ENCODE measurements around the gene WWOX. TPM values are rescaled to one million over a fixed set of nuclear protein-coding genes. Genes with fewer than 3 reads are reported as not detected.

WWOX gene
- total RNA-seq, 1 experiment from 2014 or later = 38.9 TPM

DNA sequence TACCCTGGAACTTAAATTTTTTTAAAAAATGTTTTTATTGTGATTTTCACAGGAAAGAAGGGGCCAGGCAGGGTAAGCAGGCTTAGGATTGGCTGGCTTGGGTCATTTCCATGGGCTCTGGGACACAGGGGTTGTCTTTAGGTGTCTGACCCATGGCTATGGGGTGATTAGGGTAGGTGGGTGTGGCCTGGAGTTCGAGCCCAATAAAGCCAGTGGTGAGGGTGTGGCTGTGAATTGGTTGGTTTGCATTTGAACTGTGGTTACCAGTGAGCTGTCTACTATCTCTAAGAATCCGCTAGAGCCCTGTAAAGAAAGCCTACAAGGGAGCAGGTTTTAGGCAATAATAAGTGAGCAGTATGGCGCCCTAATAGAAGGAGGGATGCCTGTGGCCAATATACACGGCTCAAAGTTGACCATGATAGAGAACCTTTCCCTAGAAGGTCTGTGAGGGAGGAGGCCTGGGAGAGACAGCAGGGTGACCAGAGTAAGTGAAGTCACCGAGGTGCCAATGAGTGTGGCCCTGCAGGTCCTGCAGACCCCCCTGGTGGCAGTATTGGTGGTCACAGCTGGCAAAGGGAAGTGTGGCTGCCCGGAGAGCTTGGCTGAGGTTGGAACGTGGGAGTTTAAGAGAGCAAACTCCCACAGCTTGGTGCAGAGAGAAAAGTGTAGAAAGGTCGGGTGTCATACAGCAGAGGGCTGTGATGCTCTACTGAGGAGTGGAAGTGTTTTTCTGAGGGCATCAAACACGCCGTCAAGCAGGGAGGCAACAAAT is 454.0 kb downstream of the WWOX start:
- DNase-seq (ENCODE audit: low spot score) = no peak
- in situ Hi-C loops (cut with HindIII; ENCODE audit: low sequenced_read_pairs) = no loop called here

DNA sequence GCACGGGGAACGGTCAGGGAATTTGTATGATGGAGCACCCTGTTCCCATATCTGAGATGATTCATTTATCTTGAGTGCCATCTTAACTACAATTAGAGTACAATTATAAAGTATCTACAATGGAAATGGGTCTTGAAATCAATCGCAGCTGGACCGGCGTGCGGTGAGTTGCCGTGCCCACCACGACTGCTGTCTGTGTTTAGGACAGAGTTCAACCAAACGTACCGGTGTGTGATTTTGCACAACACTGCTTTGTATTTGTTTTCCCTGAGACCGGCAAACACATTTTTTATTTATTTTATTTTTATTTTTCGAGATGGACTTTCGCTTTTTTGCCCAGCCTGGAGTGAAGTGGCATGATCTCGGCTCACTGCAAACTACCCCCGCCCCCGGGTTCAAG is 457.0 kb downstream of the WWOX start:
- DNase-seq (ENCODE audit: low spot score) = no peak
- in situ Hi-C loops (cut with HindIII; ENCODE audit: low sequenced_read_pairs) = no loop called here

DNA sequence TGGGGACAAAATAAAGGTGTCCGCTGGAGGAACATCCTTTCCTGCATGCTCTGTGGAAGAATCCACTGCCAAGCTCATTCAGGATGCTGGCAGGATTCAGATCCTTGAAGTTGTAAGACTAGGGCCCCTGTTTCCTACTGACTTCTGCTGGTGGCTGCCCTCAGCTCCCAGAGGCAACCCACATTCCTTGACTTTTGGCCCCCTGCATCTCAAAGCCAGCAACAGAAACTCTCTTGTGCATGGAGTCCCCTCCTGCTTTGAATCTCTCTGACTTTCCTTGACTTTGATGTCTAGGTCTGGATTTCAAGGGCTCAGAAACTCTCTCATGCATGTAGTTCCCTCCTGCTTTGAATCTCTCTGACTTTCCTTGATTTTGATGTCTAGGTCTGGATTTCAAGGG is 461.5 kb downstream of the WWOX start:
- no peak for DNase-seq (ENCODE audit: low spot score)
- in situ Hi-C loops (cut with HindIII; ENCODE audit: low sequenced_read_pairs) = no loop called here

DNA sequence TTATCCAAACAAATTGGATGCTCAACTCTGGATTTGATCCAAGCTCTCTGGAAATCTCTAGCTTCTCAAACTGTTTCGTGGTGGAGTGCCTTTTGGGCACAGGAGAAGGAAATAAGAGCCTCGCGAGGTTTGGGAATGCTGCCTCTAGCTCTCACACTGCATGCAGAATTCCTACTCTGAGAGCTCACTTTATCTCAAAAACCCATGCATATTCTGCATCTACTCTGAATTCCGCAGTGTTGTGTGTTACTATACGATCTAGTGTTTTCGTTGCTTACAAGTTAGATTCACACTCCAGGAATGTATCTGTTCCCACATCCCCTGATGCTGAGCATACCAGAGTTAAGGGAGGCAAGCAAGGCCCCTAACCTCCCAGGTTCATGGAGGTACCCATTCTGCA is 462.7 kb downstream of the WWOX start:
- DNase-seq (ENCODE audit: low spot score) = no peak

DNA sequence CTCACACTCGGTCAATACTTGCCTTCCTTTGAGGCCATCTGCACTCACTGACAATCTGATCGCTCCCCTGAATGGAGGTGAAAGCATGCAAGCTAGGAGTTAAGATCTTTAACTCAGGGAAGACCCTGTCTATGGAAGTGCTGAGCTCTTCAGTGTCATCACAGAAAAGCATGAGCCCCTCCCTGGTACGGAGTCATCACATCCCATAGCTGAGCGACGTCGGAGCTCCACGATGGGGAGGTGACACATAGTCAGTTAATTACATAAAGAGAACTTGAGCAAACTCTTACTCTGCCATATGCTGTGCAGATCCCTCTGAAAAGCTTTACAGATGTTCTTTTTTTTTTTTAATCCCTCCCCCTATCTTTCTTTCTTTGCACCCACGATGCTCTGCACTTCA is 463.2 kb downstream of the WWOX start:
- no peak for DNase-seq (ENCODE audit: low spot score)
- in situ Hi-C loops (cut with HindIII; ENCODE audit: low sequenced_read_pairs) = no loop called here

More for the DNA sequence above, 462.7 kb downstream of the WWOX start:
- in situ Hi-C loops (cut with HindIII; ENCODE audit: low sequenced_read_pairs) = no loop called here

DNA sequence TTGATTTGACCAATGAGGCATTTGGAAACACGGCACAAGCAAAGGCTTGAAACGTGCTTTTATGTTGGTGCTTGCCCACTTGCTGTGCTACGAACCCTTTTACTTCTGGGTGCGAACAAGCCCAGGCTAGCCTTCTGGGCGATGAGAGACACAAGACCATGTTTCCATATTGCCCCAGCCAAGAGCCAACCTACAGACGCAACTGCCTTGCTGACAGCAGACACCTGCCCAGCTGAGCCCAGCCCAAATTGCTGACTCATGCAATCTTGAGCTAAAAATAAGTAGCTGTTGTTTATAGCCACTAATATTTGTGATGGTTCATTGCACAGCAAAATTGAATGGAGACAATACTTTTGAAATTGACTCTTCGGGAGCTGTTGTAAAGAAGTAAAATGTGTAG is 464.5 kb downstream of the WWOX start:
- in situ Hi-C loops (cut with HindIII; ENCODE audit: low sequenced_read_pairs) = no loop called here
- DNase-seq (ENCODE audit: low spot score) = no peak

DNA sequence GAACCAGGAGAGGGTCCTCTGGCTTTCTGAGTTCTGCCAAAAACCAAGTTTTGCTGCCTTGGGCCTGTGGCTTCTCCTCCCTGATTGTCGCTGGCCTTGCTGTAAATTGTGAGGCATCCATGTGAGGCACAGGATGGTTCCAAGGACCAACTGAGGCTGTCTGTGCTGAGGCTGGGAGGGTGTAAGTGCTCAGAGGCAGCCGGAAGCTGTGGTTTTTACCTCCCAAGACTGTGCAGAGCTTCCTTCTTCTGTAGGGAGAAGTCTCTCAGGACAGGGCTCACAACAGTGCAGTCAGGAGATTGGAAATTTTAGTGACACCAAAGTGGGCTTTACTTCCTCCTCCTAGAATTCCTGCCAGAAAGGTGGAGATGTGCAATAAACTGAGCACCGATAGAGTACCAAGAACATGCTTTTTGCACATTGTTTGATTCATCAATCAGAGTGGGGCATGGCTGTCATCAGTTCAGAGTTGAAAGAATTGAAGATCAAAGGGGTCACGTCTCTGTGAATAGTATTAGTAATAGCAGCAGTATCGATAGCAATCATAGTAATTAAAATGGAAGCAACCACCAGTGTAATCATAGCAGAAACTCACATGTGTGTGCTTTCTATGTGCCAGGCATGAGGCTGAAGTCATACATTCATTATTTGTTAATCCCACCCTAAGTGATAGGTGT is 467.1 kb downstream of the WWOX start:
- DNase-seq (ENCODE audit: low spot score) = no peak
- in situ Hi-C loops (cut with HindIII; ENCODE audit: low sequenced_read_pairs) = no loop called here

DNA sequence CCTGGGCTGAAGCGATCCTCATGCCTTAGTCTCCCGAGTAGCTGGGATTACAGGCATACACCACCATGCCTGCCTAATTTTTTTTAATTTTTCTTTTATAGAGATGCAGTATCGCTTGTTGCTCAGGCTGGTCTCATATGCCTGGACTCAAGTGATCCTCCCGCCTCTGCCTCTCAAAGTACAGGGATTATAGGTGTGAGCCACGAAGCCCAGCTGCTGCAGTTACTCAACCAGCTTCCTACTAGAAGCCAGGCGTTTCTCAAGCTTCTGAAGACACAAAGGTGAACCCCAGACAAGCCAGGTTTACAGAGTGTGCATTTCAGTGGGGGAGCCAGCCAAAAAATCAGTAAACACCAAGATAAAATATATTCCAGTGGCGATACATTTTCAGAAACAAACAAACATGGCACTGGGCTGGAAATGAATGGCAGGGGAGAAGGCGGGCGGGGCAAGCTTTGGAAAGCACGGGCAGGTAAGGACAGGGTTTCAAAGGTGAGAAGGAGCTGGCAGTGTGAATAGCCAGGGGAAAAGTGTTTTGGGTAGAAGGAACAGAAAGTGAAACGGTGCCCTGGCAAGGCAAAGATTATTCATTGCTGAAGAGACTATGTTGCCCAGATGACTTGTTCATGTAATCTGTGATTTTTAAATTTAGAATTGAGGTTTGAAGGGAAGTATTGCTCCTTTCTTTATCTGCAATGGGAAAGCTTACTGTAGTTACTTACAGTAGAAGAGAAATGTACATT is 471.1 kb downstream of the WWOX start:
- DNase-seq (ENCODE audit: low spot score) = no peak
- in situ Hi-C loops (cut with HindIII; ENCODE audit: low sequenced_read_pairs) = no loop called here

DNA sequence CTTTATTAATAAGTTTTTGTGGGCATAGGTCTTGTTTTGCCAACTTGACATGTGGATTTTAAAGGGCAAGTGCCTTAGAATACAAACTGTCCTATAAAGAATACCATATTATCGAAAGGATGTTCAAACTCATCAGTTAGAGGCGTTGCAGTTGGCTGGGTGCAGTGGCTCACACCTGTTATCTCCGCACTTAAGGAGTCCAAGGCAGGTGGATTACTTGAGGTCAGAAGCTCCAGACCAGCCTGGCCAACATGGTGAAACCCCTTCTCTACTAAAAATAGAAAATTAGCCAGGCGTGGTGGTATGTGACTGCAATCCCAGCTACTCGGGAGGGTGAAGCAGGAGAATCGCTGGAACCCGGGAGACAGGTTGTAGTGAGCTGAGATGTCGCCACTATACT is 472.0 kb downstream of the WWOX start:
- in situ Hi-C loops (cut with HindIII; ENCODE audit: low sequenced_read_pairs) = no loop called here
- DNase-seq (ENCODE audit: low spot score) = no peak

DNA sequence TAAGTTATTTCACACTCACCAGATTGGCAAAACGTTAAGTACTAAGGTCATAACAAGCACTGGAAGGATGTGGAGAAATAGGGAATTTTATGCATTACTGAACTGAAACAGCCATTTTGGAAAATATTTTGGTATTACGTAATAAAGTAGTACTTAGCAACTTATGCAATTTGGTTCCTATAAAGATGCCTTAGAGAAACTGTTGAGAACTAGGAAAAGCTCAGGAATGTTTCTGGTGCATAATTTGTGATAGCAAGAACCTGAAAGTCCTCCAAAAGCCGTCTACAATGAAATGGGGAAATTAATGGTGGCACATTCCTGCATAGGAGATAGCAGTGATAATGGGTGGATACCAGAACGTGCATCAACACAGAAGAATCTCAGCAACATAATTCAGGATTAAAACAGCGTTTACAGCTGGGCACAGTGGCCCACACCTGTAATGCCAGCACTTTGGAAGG is 472.5 kb downstream of the WWOX start:
- in situ Hi-C loops (cut with HindIII; ENCODE audit: low sequenced_read_pairs) = no loop called here
- DNase-seq (ENCODE audit: low spot score) = no peak

DNA sequence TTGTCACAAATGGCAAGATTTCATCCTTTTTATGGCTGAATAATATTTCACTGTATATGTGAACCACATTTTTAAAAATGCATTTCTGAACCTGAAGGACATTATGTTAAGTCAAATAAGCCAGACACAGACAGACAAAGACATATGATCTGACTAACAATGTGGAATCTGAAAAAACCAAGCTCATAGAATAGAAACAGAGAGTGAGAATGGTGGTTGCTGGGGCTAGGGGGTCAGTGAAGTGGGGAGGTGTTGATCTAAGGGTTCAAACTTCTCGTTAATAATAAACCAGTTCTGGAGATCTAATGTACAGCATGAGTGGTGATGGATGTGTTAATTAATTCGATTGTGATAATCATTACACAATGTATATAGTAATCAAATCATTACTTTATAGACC is 475.1 kb downstream of the WWOX start:
- no peak for DNase-seq (ENCODE audit: low spot score)
- in situ Hi-C loops (cut with HindIII; ENCODE audit: low sequenced_read_pairs) = no loop called here

DNA sequence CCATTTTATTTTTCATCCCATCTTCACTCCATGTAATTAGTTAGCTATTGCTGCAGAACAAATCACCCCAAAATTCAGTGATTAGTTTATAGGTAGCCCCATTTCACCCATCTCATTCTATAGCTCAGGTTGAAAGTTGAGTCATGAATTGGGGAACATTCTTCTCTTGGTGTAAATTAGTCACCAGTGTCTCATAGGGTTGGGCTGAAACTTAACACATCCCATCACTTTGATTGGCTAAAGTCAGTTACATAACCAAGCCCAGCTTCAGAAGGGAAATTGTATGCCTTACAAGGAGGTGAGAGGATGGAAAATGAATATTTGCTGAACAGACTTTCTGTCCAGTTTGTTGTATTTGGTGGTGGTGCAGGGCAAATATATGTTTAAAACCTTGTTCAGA is 477.5 kb downstream of the WWOX start:
- no peak for DNase-seq (ENCODE audit: low spot score)
- in situ Hi-C loops (cut with HindIII; ENCODE audit: low sequenced_read_pairs) = no loop called here

DNA sequence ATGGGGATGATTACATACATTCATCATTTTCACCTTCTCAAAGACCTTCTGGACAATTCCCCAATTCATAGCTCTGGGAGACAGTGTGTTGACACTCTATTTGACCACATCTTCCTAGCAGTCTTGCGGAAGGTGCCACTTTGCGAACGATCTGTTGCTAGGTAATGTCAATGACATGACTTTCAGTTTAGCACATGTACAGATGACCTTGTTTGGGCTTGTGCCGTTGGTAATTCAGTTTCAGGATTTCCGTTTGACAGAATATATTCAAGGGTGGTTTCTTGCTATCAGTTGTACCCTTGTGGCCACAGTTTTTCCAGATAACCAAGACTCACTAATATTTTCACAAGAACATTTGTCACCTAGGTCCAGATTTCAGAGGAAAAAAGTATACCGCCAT is 478.2 kb downstream of the WWOX start:
- in situ Hi-C loops (cut with HindIII; ENCODE audit: low sequenced_read_pairs) = no loop called here
- DNase-seq (ENCODE audit: low spot score) = no peak

DNA sequence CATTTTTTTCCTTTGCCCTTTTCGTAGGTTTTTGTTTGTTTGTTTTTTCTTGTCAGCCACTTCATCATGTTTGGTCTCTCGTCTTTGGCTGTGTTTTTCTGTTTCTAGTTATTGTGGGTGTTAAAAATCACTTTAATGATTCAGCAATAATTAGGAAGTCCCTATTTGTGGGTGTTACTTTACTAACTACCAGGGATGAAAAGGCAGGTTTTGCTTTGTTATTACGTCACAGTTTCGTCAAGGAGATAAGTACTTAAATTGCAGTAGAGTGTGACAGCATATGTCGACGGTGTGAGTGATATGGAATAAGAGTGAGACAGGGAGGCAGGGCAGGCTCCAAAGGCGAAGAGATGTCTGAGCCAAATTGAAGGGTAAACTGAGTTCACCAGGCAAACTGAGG is 479.6 kb downstream of the WWOX start:
- no peak for DNase-seq (ENCODE audit: low spot score)
- in situ Hi-C loops (cut with HindIII; ENCODE audit: low sequenced_read_pairs) = no loop called here

DNA sequence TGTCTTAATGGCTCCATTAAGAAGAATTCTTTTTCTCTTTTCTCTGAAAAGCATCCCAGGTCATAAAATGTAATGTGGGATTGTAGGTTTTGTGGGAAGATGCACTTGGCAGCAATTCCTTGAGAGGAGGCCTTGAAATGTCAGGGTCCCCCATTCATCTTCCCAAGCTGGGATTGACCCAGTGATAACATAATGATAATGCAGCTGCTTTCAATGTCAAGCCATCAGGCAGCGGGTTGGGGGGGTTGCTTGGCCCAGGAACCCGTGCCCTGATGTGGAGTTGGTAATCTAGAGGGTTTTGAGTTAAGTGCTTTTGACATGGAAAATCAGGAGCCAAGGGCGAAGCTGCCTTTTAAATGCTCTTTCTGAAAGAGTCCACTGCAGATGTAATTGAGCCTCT is 484.0 kb downstream of the WWOX start:
- no peak for DNase-seq (ENCODE audit: low spot score)
- in situ Hi-C loops (cut with HindIII; ENCODE audit: low sequenced_read_pairs) = no loop called here

DNA sequence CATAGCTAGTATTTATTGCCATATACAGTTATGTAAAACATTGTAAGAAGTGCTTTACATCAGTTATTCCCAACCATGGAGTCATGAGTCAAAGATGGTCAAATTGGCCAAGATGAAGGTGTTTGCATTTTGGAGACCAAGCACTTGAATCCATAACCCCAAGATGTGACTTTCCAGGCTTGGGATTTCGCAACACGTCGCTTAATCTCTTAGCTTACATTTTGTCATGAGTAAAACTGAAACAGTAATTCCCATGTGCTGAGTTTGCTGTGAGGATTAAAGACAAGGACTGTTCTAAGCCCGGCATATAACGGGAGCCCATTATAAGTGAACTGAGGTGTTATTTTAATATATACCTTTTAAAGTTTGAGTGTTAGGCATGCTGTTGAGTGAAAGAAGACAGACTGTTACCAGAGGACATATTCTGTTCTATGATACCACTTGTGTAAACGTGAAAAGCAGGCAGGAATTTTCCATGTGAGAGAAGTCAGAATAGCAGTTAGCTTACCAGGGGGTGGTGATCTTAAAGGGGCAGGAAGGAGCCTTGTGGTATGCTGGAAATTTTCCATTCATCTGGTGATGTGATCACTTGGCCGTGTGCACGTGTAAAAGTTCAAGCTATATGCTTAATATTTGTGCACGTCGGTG is 484.9 kb downstream of the WWOX start:
- DNase-seq (ENCODE audit: low spot score) = no peak
- in situ Hi-C loops (cut with HindIII; ENCODE audit: low sequenced_read_pairs) = no loop called here

DNA sequence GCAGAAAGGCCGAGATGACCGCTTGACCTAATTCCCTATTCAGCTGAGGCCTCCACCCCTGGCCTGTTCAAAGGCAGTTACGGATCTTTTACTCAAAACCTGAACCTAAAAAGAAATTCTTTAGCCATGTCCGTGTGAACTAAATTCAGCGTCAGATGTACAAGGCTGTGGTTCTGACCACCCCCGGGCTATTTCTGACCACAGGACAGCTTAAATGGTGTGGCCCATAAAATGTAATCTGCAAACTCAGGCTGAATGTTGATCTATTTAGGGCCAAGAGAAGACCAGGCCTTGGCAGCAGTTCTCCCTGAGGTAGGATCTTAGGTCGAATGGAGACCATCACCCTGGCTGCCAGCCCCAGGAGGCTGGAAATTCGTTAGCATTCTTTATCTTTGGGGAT is 485.5 kb downstream of the WWOX start:
- no peak for DNase-seq (ENCODE audit: low spot score)
- in situ Hi-C loops (cut with HindIII; ENCODE audit: low sequenced_read_pairs) = no loop called here

DNA sequence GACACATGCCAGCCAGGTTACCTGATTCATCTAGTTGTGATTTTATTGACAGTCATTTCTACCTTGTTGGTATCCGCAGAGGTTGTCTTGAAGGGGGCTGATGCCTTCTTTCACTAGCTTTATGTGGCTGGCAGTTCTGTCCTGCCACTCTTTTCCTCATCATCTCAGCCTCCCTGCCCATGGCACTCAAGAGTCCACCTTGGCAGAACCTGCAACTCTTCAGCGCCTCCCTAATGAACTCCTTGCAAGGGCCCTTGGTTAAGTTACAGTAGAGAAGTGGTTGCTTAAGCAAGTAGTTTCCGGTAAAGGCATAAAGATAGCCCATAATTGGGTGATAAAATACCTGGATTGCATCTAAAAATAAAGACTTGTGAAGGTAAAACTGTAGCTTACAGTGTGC is 489.9 kb downstream of the WWOX start:
- in situ Hi-C loops (cut with HindIII; ENCODE audit: low sequenced_read_pairs) = no loop called here
- no peak for DNase-seq (ENCODE audit: low spot score)

DNA sequence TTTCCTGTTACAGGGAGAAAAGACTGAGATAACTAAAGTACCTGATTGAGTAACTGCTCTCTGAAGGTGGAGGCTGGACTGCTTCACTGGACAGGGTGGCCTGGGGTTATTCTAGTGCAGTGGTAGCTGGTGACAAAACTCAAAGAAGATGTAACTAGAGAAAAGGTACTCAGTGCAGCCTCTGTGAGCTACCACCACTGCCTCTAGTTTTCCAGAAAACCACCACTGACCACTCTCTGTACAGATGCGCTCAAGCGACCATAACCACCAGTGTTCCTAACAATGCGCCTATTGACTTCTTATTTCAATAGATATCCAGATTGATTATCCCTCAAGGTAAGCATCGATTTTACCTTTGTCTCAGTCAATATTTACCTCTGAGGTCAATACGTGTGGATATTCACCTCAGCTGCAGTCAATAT is 492.2 kb downstream of the WWOX start:
- in situ Hi-C loops (cut with HindIII; ENCODE audit: low sequenced_read_pairs) = no loop called here
- no peak for DNase-seq (ENCODE audit: low spot score)

DNA sequence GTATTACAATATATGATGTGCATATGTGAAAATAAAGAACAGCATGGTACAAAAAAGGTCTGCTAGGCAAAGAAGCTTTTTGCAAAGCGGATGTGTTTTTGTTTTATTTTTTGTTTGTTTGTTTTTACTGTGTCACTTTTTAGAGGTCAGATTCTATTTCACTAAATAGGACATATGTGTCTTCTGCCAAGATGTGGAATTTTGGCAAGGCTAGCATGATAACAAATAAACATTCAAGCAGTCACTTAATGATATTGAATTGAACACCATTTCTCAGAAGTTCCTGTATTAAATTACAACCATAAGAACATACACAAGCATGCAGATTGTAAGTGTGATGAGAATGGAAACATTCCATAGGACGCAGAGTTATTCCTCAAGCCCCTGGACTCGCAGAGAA is 492.7 kb downstream of the WWOX start:
- DNase-seq (ENCODE audit: low spot score) = peak; percentile 26
- in situ Hi-C loops (cut with HindIII; ENCODE audit: low sequenced_read_pairs) = no loop called here

All from G401 (cell line).